Loucy (cell line): Measurements from ENCODE around the gene CRISP3.

Source experiments
- H2AFZ ChIP-seq: fragments of 200-600 bp; sonication (generic); 2 replicates; pipeline ENCODE4 v1.6.0; 2016; ENCODE audit warnings: antibody characterized with exemption, mild to moderate bottlenecking, low read length, moderate library complexity
- H3F3A ChIP-seq: fragments of 200-600 bp; 2 replicates; pipeline ENCODE4 v1.6.0; 2016; ENCODE audit warnings: antibody characterized with exemption, low read depth, mild to moderate bottlenecking
- H3K27me3 ChIP-seq: fragments of 200-600 bp; sonication (generic); 2 replicates; pipeline ENCODE4 v1.6.1; 2014; ENCODE audit warnings: low read length, mild to moderate bottlenecking; ENCODE audit not compliant: insufficient read depth, poor library complexity, severe bottlenecking
- H3K36me3 ChIP-seq: fragments of 200-600 bp; sonication (generic); 2 replicates; pipeline ENCODE4 v1.6.1; 2016; ENCODE audit warnings: low read length; ENCODE audit not compliant: insufficient read depth
- H3K4me1 ChIP-seq: fragments of 200-600 bp; sonication (generic); 2 replicates; pipeline ENCODE4 v1.5.1; 2014; ENCODE audit warnings: low read length, mild to moderate bottlenecking; ENCODE audit not compliant: insufficient read depth, poor library complexity, severe bottlenecking
- H3K4me2 ChIP-seq: fragments of 200-600 bp; sonication (generic); 2 replicates; pipeline ENCODE4 v1.6.0; 2014; ENCODE audit warnings: antibody characterized with exemption, low read length, low read depth, mild to moderate bottlenecking; ENCODE audit not compliant: poor library complexity, severe bottlenecking
- H3K4me3 ChIP-seq: fragments of 200-600 bp; sonication (generic); 2 replicates; pipeline ENCODE4 v1.5.1; 2014; ENCODE audit warnings: low read length, mild to moderate bottlenecking, mixed read lengths; ENCODE audit not compliant: poor library complexity, severe bottlenecking
- H3K79me2 ChIP-seq: fragments of 200-600 bp; sonication (generic); 2 replicates; pipeline ENCODE4 v1.6.1; 2014; ENCODE audit warnings: low read length; ENCODE audit not compliant: insufficient read depth
- H3K9ac ChIP-seq: fragments of 200-600 bp; sonication (generic); 2 replicates; pipeline ENCODE4 v1.6.0; 2014; ENCODE audit warnings: mild to moderate bottlenecking, low read depth, low read length, moderate library complexity; ENCODE audit not compliant: poor library complexity, severe bottlenecking
- H3K9me2 ChIP-seq: fragments of 200-600 bp; sonication (generic); replicated peaks from 2 replicates; pipeline ENCODE4 v1.6.1; 2016; ENCODE audit warnings: low read depth, low read length, mixed read lengths
- H3K9me3 ChIP-seq: fragments of 200-600 bp; sonication (generic); 2 replicates; pipeline ENCODE4 v1.6.1; 2014; ENCODE audit warnings: mild to moderate bottlenecking, antibody characterized with exemption, low read length, low read depth; ENCODE audit not compliant: insufficient read depth
- H4K20me1 ChIP-seq: fragments of 200-600 bp; sonication (generic); 2 replicates; pipeline ENCODE4 v1.6.0; 2014; ENCODE audit warnings: antibody characterized with exemption, low read length, mild to moderate bottlenecking; ENCODE audit not compliant: insufficient read depth, poor library complexity, severe bottlenecking
- CTCF ChIP-seq: fragments of 200-600 bp; sonication (generic); conservative IDR thresholded peaks from 2 replicates; pipeline ENCODE4 v1.5.1; 2014; ENCODE audit warnings: mild to moderate bottlenecking, antibody characterized with exemption, low read length
- EZH2phosphoT487 ChIP-seq: fragments of 200-600 bp; IDR thresholded peaks from 2 replicates; pipeline ENCODE4 v1.6.1; 2018; ENCODE audit warnings: antibody characterized with exemption, mild to moderate bottlenecking, moderate library complexity, borderline replicate concordance

Gene CRISP3

DNA sequence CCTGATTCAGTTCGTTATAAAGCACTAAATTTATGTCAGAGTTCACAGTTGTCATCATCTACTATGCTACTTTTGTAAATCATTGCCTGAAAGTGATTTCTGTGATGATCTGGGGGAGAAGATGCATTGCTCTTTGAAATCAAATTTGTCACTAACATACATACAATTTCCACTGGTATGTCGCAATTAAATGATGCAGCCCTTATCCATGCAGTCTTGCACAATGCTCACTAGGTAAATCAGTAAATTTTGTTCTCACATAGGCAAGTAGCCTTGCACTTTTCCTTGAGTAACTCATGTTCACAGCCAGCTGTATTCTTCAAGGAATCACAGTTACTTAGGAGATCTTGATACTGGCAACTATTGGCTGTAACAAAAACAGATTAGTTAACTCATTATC is 51.7 kb downstream of the CRISP3 start:
- Histone ChIP-seq H3F3A (no peaks in the 10 kb centered on the region), H4K20me1 (no peaks in the 10 kb centered on the region), H3K9ac (no peak overlapping the region), H3K4me1 (no peaks in the 10 kb centered on the region), H3K9me3 (peaks cover 3% of the 10 kb centered on the region; the same call in 1 of the 2 replicates), H3K4me2 (no peak overlapping the region), H2AFZ (no peak overlapping the region), H3K36me3 (no peaks in the 10 kb centered on the region), H3K9me2 (no peaks in the 10 kb centered on the region), H3K79me2 (no peaks in the 10 kb centered on the region), H3K4me3 (no peak overlapping the region), H3K27me3 (no peaks in the 10 kb centered on the region)
- TF ChIP-seq EZH2phosphoT487 (no peak), CTCF (no peak)
